Cardiac muscle cell (in vitro differentiated cells and primary cell): ENCODE data around the gene AGAP1. TPM values are rescaled to one million over a fixed set of nuclear protein-coding genes. Genes with fewer than 3 reads are reported as not detected.
A peak's percentile ranks its signal among the peaks of the same experiment; 100 is the strongest.

Experiments
- DNase-seq, 2 donors: peaks; one replicate each; pipeline versions ENCODE4 v3.0.0 to v3.0.0-alpha.2; 2010 to 2017; ENCODE audit warnings: low read depth in 1 of 2, low spot score in 1 of 2
- H3K27ac ChIP-seq: fragments of 200-600 bp; sonication (generic); 2 replicates; pipeline ENCODE4 v1.5.1; 2016
- H3K27me3 ChIP-seq: fragments of 200-600 bp; sonication (generic); 2 replicates; pipeline ENCODE4 v1.6.0; 2016; ENCODE audit warnings: control low read depth
- H3K36me3 ChIP-seq: fragments of 200-600 bp; sonication (generic); 2 replicates; pipeline ENCODE4 v1.5.1; 2016; ENCODE audit warnings: control low read depth
- H3K4me1 ChIP-seq: fragments of 200-600 bp; sonication (generic); 2 replicates; pipeline ENCODE4 v1.8.1; 2017; ENCODE audit warnings: low read depth, mild to moderate bottlenecking, mixed run types
- H3K4me3 ChIP-seq: fragments of 200-600 bp; sonication (generic); 2 replicates; pipeline ENCODE4 v1.5.1; 2016; ENCODE audit warnings: mild to moderate bottlenecking
- H3K9me3 ChIP-seq: fragments of 200-600 bp; sonication (generic); 2 replicates; pipeline ENCODE4 v1.5.1; 2017; ENCODE audit warnings: low read depth, mild to moderate bottlenecking, control low read depth
- polyA plus RNA-seq: library from polyadenylated mRNA; unstranded; fragments of >200 nt; fragmentation: Nextera tagmentation; extraction: Ambion mirVana; gene quantifications from 2 replicates; pipeline ENCODE4 v1.2.1, GENCODE V29; 2016
- total RNA-seq: library from RNA; depleted of rRNA; stranded (reverse); fragments of >200 nt; gene quantifications from 2 replicates; pipeline ENCODE4 v1.2.3, GENCODE V29; 2016
- TF ChIP-seq, protein P1 (sequence below): IDR thresholded peaks from 2 replicates; pipeline ENCODE4 v1.5.1; 2012; ENCODE audit warnings: low read depth, mild to moderate bottlenecking, low read length

AGAP1 gene
- total and polyA plus RNA-seq, 2 experiments from 2014 or later = 8.6 to 38.2 TPM

DNA sequence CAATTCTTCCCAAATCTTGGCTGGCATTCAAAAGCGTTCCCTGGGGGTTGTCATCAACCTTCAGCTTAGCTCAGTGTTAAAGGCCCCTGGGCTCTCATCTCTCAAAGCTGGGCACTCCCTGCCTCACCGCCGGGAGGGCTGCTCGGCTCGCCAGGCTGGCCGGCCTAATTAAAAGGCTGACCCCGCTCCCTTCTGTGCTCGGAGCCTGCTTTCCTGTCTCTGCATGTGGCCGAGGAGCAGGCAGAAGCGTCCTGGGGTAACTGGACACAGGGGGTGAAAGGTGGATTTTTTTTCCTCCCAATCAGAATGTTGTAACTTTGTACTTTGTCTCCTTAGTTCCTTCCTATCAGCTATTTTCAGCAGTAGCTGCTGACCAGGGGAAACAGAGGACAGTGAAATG is 443.2 kb downstream of the AGAP1 start:
- Histone ChIP-seq H3K4me1 (no peaks in the 10 kb centered on the region), H3K27me3 (no peaks in the 10 kb centered on the region), H3K9me3 (no peaks in the 10 kb centered on the region), H3K36me3 (no peaks in the 10 kb centered on the region), H3K4me3 (no peak overlapping the region), H3K27ac (no peak overlapping the region)
- TF ChIP-seq, protein P1, sequence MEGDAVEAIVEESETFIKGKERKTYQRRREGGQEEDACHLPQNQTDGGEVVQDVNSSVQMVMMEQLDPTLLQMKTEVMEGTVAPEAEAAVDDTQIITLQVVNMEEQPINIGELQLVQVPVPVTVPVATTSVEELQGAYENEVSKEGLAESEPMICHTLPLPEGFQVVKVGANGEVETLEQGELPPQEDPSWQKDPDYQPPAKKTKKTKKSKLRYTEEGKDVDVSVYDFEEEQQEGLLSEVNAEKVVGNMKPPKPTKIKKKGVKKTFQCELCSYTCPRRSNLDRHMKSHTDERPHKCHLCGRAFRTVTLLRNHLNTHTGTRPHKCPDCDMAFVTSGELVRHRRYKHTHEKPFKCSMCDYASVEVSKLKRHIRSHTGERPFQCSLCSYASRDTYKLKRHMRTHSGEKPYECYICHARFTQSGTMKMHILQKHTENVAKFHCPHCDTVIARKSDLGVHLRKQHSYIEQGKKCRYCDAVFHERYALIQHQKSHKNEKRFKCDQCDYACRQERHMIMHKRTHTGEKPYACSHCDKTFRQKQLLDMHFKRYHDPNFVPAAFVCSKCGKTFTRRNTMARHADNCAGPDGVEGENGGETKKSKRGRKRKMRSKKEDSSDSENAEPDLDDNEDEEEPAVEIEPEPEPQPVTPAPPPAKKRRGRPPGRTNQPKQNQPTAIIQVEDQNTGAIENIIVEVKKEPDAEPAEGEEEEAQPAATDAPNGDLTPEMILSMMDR = no peak
- DNase-seq = peak in 1 of 2 donors; percentile 38

DNA sequence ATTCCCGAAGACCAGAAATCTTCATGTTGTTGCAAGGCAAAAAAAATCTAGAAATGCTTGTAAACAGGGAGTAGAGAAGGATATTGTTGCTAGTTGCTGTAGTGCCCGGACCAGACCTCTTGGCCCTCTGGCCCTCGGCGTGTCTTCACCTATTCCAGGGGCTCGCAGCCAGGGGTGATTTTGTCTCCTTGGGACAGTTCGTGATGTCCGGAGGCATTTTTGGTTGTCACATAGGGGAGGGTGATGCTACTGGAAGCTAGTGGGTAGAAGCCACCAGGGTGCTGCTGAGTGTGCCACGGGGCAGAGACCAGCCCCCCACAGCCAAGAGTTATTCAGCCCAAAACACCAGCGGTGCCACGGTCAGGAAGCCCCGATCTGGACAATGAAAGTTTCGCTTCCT is 443.7 kb downstream of the AGAP1 start:
- no peaks in the 10 kb centered on the region for H3K4me1 ChIP-seq
- DNase-seq = no peak
- H3K4me3 ChIP-seq = no peak overlapping the region
- H3K27ac ChIP-seq = no peak overlapping the region
- no peaks in the 10 kb centered on the region for H3K27me3 ChIP-seq
- H3K9me3 ChIP-seq = no peaks in the 10 kb centered on the region
- no peaks in the 10 kb centered on the region for H3K36me3 ChIP-seq
- TF ChIP-seq, protein P1 = no peak

DNA sequence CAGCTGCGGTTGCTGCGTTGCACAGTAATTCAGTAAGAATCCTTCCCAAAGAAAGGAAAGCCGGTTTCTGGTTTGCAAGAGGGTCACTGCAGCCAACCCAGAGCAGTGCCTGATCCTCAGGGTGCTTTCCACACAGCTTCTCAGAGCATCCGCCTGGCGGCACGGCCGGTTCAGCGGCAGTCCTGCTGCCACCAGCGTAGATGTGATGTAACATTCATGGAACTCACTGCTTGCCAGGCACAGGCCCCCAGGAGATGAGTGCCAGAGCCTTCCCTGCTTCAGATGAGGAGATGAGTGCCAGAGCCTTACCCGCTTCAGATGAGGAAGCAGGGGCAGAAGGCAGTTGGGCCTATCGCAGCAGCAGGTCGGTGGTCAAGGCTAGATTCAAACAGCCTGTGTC is 444.1 kb downstream of the AGAP1 start:
- no peaks in the 10 kb centered on the region for H3K4me1 ChIP-seq

DNA sequence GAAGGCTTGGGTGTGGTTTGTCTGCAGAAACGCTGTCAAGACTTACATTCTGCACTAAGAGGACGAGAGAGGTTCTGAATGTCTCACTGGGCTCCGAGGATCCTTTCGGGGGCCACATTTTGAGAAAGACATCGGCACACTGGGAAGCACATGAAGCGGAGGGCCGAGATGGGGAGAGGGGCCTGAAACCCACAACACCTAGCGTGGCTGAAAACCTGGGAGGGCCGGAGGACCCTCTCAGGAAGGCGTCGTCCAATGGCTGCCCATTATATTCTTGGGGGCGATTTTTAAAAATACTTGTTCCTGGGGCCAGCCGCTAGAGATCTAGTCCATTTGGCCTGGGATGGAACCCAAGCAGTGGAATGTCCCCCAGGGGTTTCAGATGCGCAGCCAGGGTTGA is 444.8 kb downstream of the AGAP1 start:
- no peak for DNase-seq
- Histone ChIP-seq H3K27me3 (no peaks in the 10 kb centered on the region), H3K4me3 (no peak overlapping the region), H3K36me3 (no peaks in the 10 kb centered on the region), H3K27ac (no peak overlapping the region), H3K9me3 (no peaks in the 10 kb centered on the region), H3K4me1 (no peaks in the 10 kb centered on the region)
- TF ChIP-seq, protein P1 = no peak

More for the DNA sequence above, 444.1 kb downstream of the AGAP1 start:
- Histone ChIP-seq H3K4me3 (no peak overlapping the region), H3K36me3 (no peaks in the 10 kb centered on the region), H3K9me3 (no peaks in the 10 kb centered on the region), H3K27me3 (no peaks in the 10 kb centered on the region), H3K27ac (no peak overlapping the region)
- no peak for DNase-seq
- TF ChIP-seq, protein P1 = no peak

DNA sequence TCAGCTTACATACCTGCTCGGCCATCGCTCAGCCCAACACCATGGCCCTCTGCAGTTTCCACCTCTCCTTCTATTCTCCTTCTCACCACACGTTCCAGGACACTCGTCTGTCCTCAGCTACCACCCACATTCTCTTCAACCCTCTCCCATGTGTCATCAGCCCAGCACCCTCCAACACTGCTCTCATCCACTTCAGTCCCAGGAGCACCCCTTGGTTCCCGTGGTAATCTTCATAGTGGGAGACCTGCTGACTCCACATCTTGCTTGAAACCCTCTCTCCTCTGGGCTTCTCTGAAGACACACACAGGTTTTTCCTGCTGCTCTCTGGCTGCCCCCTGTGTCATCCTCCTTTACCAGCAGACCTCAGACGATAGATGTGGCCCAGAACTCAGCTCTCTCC is 445.6 kb downstream of the AGAP1 start:
- no peak overlapping the region for H3K27ac ChIP-seq
- H3K27me3 ChIP-seq = no peaks in the 10 kb centered on the region
- H3K36me3 ChIP-seq = no peaks in the 10 kb centered on the region
- TF ChIP-seq, protein P1 = no peak
- no peaks in the 10 kb centered on the region for H3K9me3 ChIP-seq
- no peak for DNase-seq
- H3K4me1 ChIP-seq = no peaks in the 10 kb centered on the region
- no peak overlapping the region for H3K4me3 ChIP-seq

DNA sequence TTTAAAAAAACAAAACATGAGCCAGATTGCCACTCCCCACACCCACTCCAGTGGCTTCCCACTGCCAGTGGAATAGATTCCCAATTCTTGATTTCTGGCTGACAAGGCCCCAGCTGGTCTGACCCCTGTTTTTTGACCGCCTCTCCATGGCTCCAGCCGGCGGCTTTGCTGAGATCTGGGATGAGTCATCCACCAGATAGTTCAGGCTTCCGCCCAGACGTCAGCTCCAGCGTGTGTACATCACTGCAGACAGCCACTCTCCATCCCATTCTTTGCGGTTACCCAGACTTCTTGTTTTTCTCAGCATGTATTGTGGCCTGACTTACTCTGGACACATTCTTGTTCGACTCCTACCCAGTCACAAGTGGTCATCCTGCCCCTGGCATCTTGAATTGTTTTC is 446.5 kb downstream of the AGAP1 start:
- TF ChIP-seq, protein P1 = no peak
- H3K4me1 ChIP-seq = no peaks in the 10 kb centered on the region
- no peaks in the 10 kb centered on the region for H3K9me3 ChIP-seq
- no peak overlapping the region for H3K27ac ChIP-seq
- H3K4me3 ChIP-seq = no peak overlapping the region
- H3K27me3 ChIP-seq = no peaks in the 10 kb centered on the region
- H3K36me3 ChIP-seq = no peaks in the 10 kb centered on the region
- DNase-seq = peak in 1 of 2 donors; percentile 98
